DND-41 (cell line): ENCODE data around the gene GTF2H4.

ENCODE experiments used
- EZH2 ChIP-seq: IDR thresholded peaks from 3 replicates; pipeline ENCODE4 v1.6.1; 2012; ENCODE audit warnings: borderline replicate concordance, low read depth, mild to moderate bottlenecking, moderate library complexity, low read length, inconsistent platforms; ENCODE audit not compliant: severe bottlenecking
- TF ChIP-seq, protein P1 (sequence below): IDR thresholded peaks from 2 replicates; pipeline ENCODE4 v1.5.1; 2012; ENCODE audit warnings: borderline replicate concordance, low read length, moderate library complexity, mild to moderate bottlenecking; ENCODE audit not compliant: poor library complexity, severe bottlenecking; ENCODE audit errors: extremely low read depth

DNA sequence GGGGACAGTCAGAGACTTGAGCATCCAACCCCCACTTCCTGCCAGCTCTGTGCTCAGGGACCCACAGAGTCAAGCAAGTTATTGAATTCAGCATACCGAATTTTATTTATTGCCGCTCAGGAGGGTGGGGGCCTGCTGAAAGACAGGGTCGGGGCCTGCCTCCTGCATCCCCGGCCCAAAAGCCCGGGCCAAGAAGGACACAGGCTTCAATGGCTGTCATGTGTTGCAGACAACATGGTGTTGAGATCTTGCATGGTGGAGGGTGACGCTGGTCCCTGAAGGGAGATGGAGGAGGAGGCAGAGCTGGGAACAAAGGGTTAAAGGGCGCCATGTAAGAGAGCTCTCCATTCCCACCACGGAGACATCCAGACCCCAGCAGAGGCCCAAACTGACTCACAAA, 23.3 kb downstream of the GTF2H4 start:
- TF ChIP-seq, protein P1, sequence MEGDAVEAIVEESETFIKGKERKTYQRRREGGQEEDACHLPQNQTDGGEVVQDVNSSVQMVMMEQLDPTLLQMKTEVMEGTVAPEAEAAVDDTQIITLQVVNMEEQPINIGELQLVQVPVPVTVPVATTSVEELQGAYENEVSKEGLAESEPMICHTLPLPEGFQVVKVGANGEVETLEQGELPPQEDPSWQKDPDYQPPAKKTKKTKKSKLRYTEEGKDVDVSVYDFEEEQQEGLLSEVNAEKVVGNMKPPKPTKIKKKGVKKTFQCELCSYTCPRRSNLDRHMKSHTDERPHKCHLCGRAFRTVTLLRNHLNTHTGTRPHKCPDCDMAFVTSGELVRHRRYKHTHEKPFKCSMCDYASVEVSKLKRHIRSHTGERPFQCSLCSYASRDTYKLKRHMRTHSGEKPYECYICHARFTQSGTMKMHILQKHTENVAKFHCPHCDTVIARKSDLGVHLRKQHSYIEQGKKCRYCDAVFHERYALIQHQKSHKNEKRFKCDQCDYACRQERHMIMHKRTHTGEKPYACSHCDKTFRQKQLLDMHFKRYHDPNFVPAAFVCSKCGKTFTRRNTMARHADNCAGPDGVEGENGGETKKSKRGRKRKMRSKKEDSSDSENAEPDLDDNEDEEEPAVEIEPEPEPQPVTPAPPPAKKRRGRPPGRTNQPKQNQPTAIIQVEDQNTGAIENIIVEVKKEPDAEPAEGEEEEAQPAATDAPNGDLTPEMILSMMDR, result no peak
- no peak for TF ChIP-seq EZH2
